Lung (tissue), 12 donors: ENCODE measurements around the gene AMZ1. TPM values are rescaled to one million over a fixed set of nuclear protein-coding genes. Genes with fewer than 3 reads are reported as not detected.
A peak's percentile ranks its signal among the peaks of the same experiment; 100 is the strongest.

Experiments used
- ATAC-seq: fragments of 200-7000 bp; cut with Tn5 transposase; one replicate; pipeline ENCODE4 v1.9.1; 2020; ENCODE audit warnings: moderate number of reproducible peaks; ENCODE audit not compliant: insufficient read depth, low FRiP score
- DNase-seq, 3 donors: peaks; one replicate each; pipeline ENCODE4 v3.0.0-alpha.2; 2013 to 2017
- H3K27ac ChIP-seq, 2 donors: one replicate each; pipeline ENCODE4 v1.5.1; 2013; ENCODE audit warnings: mild to moderate bottlenecking in 2 of 2, moderate library complexity in 2 of 2, control low read depth in 1 of 2, inconsistent platforms in 1 of 2, low read depth in 1 of 2, low read length in 1 of 2
- H3K27me3 ChIP-seq, 3 donors: one replicate each; pipeline ENCODE4 v1.5.1; 2013; ENCODE audit warnings: low read length in 2 of 3; ENCODE audit not compliant: control insufficient read depth in 3 of 3, insufficient read depth in 3 of 3
- H3K36me3 ChIP-seq, 4 donors: one replicate each; pipeline ENCODE4 v1.5.1; 2013; ENCODE audit warnings: low read length in 4 of 4, mild to moderate bottlenecking in 1 of 4, moderate library complexity in 1 of 4; ENCODE audit not compliant: control insufficient read depth in 4 of 4, insufficient read depth in 4 of 4
- H3K4me1 ChIP-seq, 5 donors: one replicate each; pipeline ENCODE4 v1.5.1; 2013; ENCODE audit warnings: low read length in 5 of 5, mild to moderate bottlenecking in 2 of 5, moderate library complexity in 1 of 5; ENCODE audit not compliant: control insufficient read depth in 5 of 5, insufficient read depth in 5 of 5
- H3K4me3 ChIP-seq: one replicate; pipeline ENCODE4 v1.5.1; 2013; ENCODE audit warnings: mild to moderate bottlenecking, control low read depth, moderate library complexity
- H3K9ac ChIP-seq, 2 donors: one replicate each; pipeline ENCODE4 v1.5.1; 2013; ENCODE audit warnings: low read length in 2 of 2, control low read depth in 1 of 2; ENCODE audit not compliant: insufficient read depth in 1 of 2
- H3K9me3 ChIP-seq, 4 donors: one replicate each; pipeline ENCODE4 v1.5.1; 2013; ENCODE audit warnings: low read length in 3 of 4, mild to moderate bottlenecking in 1 of 4, moderate library complexity in 1 of 4; ENCODE audit not compliant: control insufficient read depth in 4 of 4, insufficient read depth in 3 of 4
- CTCF ChIP-seq: IDR thresholded peaks from 2 replicates; pipeline ENCODE4 v1.5.1; 2012; ENCODE audit warnings: mild to moderate bottlenecking; ENCODE audit errors: control extremely low read depth, extremely low read depth
- WGBS, 2 donors: extraction: QIAGEN DNeasy Blood & Tissue Kit; methylation state at CpG; one replicate each; pipeline ENCODE4 v1.1.7; 2013; 5-methylcytosine and 5-hydroxymethylcytosine counted together
- polyA plus RNA-seq, 2 donors: library from polyadenylated mRNA; stranded (reverse); fragments of 200-250 nt; gene quantifications; one replicate each; pipeline ENCODE4 v1.2.1, GENCODE V29; 2013
- total RNA-seq, 2 donors: library from RNA; depleted of rRNA in 1 of 2; stranded (reverse); fragments of >200 nt in 1 of 2; gene quantifications; one replicate each; pipeline ENCODE4 v1.2.1, GENCODE V29; 2014 to 2021
- donor health status: control.
- donor health status: control.
- donor health status: Bipolar disorder and iron deficiency.
- donor health status: healthy.
- donor health status: DM: yes; HTN: yes; CAD: no.

The AMZ1 gene
- total and polyA plus RNA-seq, 4 donors = 0.13 to 8.3 (median 0.52) TPM

- Histone ChIP-seq H3K9me3 (no peaks in the 10 kb centered on the region), H3K36me3 (peaks cover 0 to 6% (median 1%) of the 10 kb centered on the region in 4 donors), H3K4me3 (no peak overlapping the region), H3K27ac (peak overlapping the region; percentile 46 to 78), H3K27me3 (no peaks in the 10 kb centered on the region), H3K9ac (no peak overlapping the region), H3K4me1 (peaks cover 3 to 35% (median 16%) of the 10 kb centered on the region in 5 donors)
- DNase-seq (no peak), ATAC-seq (no peak)
- WGBS, 2 donors = 96% methylated on average over 18 of the region's 18 CpGs
- TF ChIP-seq CTCF = no peak
Observed at GRCh38 chr7:2758673-2759616, 70.9 kb downstream of the AMZ1 start.

DNA sequence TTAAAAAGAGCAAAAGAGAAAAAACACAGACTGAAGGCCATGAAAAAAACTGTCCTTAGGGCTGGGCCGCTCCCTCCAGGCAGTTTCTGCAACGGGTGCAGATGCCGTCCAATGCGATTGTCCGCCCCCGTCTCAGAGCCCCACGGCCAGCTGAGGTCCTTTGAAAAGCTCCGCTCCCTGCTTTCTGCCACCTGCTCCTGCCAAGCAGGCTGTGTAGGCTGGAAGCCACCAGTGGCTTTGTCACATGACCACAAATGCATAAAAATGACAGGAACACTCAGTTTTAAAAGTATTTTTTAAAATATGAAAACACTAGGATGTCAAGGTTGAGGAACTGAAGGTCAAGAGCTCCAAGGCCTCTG is 71.7 kb downstream of the AMZ1 start:
- H3K36me3 ChIP-seq = peaks cover 0 to 6% (median 1%) of the 10 kb centered on the region in 4 donors
- TF ChIP-seq CTCF = no peak
- peaks cover 3 to 35% (median 16%) of the 10 kb centered on the region in 5 donors for H3K4me1 ChIP-seq
- H3K27ac ChIP-seq = peak overlapping the region; percentile 3 to 46
- ATAC-seq (no peak), DNase-seq (no peak)
- H3K4me3 ChIP-seq = no peak overlapping the region
- H3K27me3 ChIP-seq = no peaks in the 10 kb centered on the region
- 73 to 81% methylated on average over 8 of the region's 8 CpGs for WGBS, 2 donors
- no peak overlapping the region for H3K9ac ChIP-seq
- H3K9me3 ChIP-seq = no peaks in the 10 kb centered on the region

GRCh38 chr7:2760098-2760889 is 72.3 kb downstream of the AMZ1 start:
- Histone ChIP-seq H3K9ac (no peak overlapping the region), H3K27me3 (no peaks in the 10 kb centered on the region), H3K9me3 (no peaks in the 10 kb centered on the region), H3K27ac (peak overlapping the region; percentile 46 to 57), H3K4me1 (peaks cover 3 to 35% (median 16%) of the 10 kb centered on the region in 5 donors), H3K4me3 (no peak overlapping the region), H3K36me3 (peaks cover 0 to 6% (median 1%) of the 10 kb centered on the region in 4 donors)
- ATAC-seq (no peak), DNase-seq (peak; percentile 56 to 77 (median 66))
- TF ChIP-seq CTCF = no peak
- 54 to 60% methylated on average over 22 of the region's 22 CpGs for WGBS, 2 donors
